IMR-90 (cell line): ENCODE results near the gene RIPOR2.

Experiments
- CTCF ChIP-seq: conservative IDR thresholded peaks from 2 replicates; pipeline ENCODE4 v1.5.1; 2012; ENCODE audit warnings: mild to moderate bottlenecking, low read depth, low read length, improper control_type of control experiment
- MXI1 ChIP-seq: IDR thresholded peaks from 2 replicates; pipeline ENCODE4 v1.6.1; 2012; ENCODE audit warnings: low read depth, mild to moderate bottlenecking, low read length, moderate library complexity, borderline replicate concordance
- NFE2L2 ChIP-seq: fragments of 150-350 bp; IDR thresholded peaks from 2 replicates; pipeline ENCODE4 v1.6.1; 2016; ENCODE audit warnings: low read depth, mild to moderate bottlenecking, low read length
- POLR2A ChIP-seq: IDR thresholded peaks from 2 replicates; pipeline ENCODE4 v1.6.1; 2012; ENCODE audit warnings: mild to moderate bottlenecking, low read depth, low read length

GRCh38 chr6:24961852-24962251 lies 26.1 kb upstream of the RIPOR2 start:
- TF ChIP-seq MXI1 (no peak), CTCF (no peak), POLR2A (no peak), NFE2L2 (no peak)
